Measurements from ENCODE around the gene DCC.

Gene DCC

GRCh38 chr18:52554180-52554579 is 214.2 kb downstream of the DCC start:
- no peak for TF ChIP-seq CTCF (conservative IDR thresholded peaks at IDR 0.05; ENCODE audit: low read depth, low read length)

GRCh38 chr18:52567360-52567759 is 227.4 kb downstream of the DCC start:
- Histone ChIP-seq H4K20me1 (ENCODE audit: insufficient read depth) (no peaks in the 10 kb centered on the region), H3K27ac (no peak overlapping the region), H3K9ac (no peak overlapping the region), H2AFZ (ENCODE audit: low read depth) (no peak overlapping the region), H3K4me1 (ENCODE audit: low read depth, poor library complexity, severe bottlenecking) (no peaks in the 10 kb centered on the region), H3K4me2 (no peak overlapping the region), H3K36me3 (ENCODE audit: insufficient read depth) (no peaks in the 10 kb centered on the region), H3K79me2 (ENCODE audit: insufficient read depth, low read depth) (no peaks in the 10 kb centered on the region), H3K4me3 (IDR thresholded peaks at IDR 0.05; ENCODE audit: insufficient read depth, low read depth, low read length) (no peak overlapping the region), H3K27me3 (ENCODE audit: insufficient read depth, low read depth) (no peaks in the 10 kb centered on the region)
- no peak for TF ChIP-seq CTCF (conservative IDR thresholded peaks at IDR 0.05; ENCODE audit: low read depth, low read length)

More at GRCh38 chr18:52554180-52554579, 214.2 kb downstream of the DCC start:
- no peaks in the 10 kb centered on the region for H3K27me3 ChIP-seq (ENCODE audit: insufficient read depth, low read depth)
- no peak overlapping the region for H3K4me2 ChIP-seq
- H3K4me3 ChIP-seq (IDR thresholded peaks at IDR 0.05; ENCODE audit: insufficient read depth, low read depth, low read length) = no peak overlapping the region
- no peak overlapping the region for H3K27ac ChIP-seq
- no peaks in the 10 kb centered on the region for H3K4me1 ChIP-seq (ENCODE audit: low read depth, poor library complexity, severe bottlenecking)
- H3K9ac ChIP-seq = no peak overlapping the region
- no peak overlapping the region for H2AFZ ChIP-seq (ENCODE audit: low read depth)
- no peaks in the 10 kb centered on the region for H3K36me3 ChIP-seq (ENCODE audit: insufficient read depth)
- no peaks in the 10 kb centered on the region for H3K79me2 ChIP-seq (ENCODE audit: insufficient read depth, low read depth)
- H4K20me1 ChIP-seq (ENCODE audit: insufficient read depth) = no peaks in the 10 kb centered on the region

- Histone ChIP-seq H3K36me3 (ENCODE audit: insufficient read depth) (no peaks in the 10 kb centered on the region), H4K20me1 (ENCODE audit: insufficient read depth) (no peaks in the 10 kb centered on the region), H3K4me1 (ENCODE audit: low read depth, poor library complexity, severe bottlenecking) (no peaks in the 10 kb centered on the region), H3K4me3 (IDR thresholded peaks at IDR 0.05; ENCODE audit: insufficient read depth, low read depth, low read length) (no peak overlapping the region), H3K4me2 (no peak overlapping the region), H3K79me2 (ENCODE audit: insufficient read depth, low read depth) (no peaks in the 10 kb centered on the region), H3K27ac (no peak overlapping the region), H2AFZ (ENCODE audit: low read depth) (no peak overlapping the region), H3K27me3 (ENCODE audit: insufficient read depth, low read depth) (no peaks in the 10 kb centered on the region), H3K9ac (no peak overlapping the region)
- no peak for TF ChIP-seq CTCF (conservative IDR thresholded peaks at IDR 0.05; ENCODE audit: low read depth, low read length)
These were observed 229.5 kb downstream of the DCC start for GRCh38 chr18:52569492-52569891.

GRCh38 chr18:52570975-52571374 is 231.0 kb downstream of the DCC start:
- Histone ChIP-seq H2AFZ (ENCODE audit: low read depth) (no peak overlapping the region), H3K36me3 (ENCODE audit: insufficient read depth) (no peaks in the 10 kb centered on the region), H3K9ac (no peak overlapping the region), H3K27ac (no peak overlapping the region), H3K27me3 (ENCODE audit: insufficient read depth, low read depth) (no peaks in the 10 kb centered on the region), H3K79me2 (ENCODE audit: insufficient read depth, low read depth) (no peaks in the 10 kb centered on the region), H3K4me3 (IDR thresholded peaks at IDR 0.05; ENCODE audit: insufficient read depth, low read depth, low read length) (no peak overlapping the region), H4K20me1 (ENCODE audit: insufficient read depth) (no peaks in the 10 kb centered on the region), H3K4me1 (ENCODE audit: low read depth, poor library complexity, severe bottlenecking) (no peaks in the 10 kb centered on the region), H3K4me2 (no peak overlapping the region)
- TF ChIP-seq CTCF (conservative IDR thresholded peaks at IDR 0.05; ENCODE audit: low read depth, low read length) = no peak

Measured in KMS-11 (cell line).